ENCODE data around the gene BRF1.

Gene BRF1

DNA sequence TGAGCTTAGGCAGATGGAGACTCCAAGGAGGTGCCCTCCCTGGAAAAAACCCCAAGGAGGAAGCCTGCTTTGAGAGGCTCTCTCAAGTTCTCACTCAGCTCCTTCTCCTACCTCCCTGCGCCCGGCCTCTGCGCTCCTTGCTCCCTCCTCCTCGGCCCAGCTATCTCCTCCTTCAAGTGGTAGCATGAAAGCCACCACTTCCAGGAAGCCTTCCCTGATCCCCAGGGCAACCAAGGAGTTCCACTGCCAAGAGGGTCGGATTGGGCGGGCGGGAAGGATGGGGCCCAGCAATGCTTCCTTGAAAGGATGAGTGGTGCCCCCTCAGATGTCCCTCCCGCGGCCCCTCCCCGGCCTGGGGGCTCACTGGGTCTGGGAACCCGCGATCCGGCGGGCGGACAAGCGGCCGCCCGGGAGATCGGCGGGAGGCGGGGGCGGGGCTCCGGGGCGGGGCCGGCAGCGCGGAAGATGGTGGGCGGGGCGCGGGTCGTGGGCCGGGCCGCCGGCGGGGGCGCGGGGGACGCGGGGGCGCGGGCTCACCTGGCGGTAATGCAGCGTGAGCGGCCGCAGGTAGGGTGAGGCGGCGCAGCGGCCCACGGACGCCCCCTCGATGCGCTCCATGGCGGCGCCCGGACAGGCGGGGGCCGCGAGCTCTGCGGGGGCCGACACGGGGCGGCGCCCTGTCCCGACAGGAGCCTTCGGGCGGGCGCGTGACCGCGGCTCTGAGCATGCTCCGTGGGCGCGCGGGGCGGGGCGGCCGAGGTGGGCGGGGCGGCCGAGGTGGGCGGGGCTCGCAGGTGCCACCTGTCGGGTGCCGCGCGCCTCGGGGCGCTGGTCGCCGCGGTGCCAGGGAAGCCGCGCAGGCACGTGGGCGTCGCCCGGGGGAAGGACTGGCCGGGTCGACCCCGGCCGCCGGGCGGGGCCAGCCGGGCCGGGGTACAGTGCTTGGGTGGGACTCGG, 119.9 kb downstream of the BRF1 start, which contains the start of gene NUDT14:
Gene NUDT14 (minus strand): TSS at position 721 of the 957 bp plus-strand sequence. CDS start 103 bp downstream, at position 618.
- Histone ChIP-seq H3K9me3 (ENCODE audit: control insufficient read depth in 5 of 5, low read length in 5 of 5) (no peaks in the 10 kb centered on the region), H3K4me3 (ENCODE audit: low read depth in 1 of 5, low read length in 5 of 5) (peak within 1 kb of the TSS; percentile 55 to 79 (median 62)), H3K36me3 (ENCODE audit: control insufficient read depth in 5 of 5, insufficient read depth in 5 of 5, low read length in 5 of 5) (no peaks in the 10 kb centered on the region), H3K27ac (ENCODE audit: low read depth, low read length) (no peak within 1 kb of the TSS), H3K27me3 (ENCODE audit: control insufficient read depth in 5 of 5, insufficient read depth in 4 of 5, low read length in 5 of 5) (peaks cover 0 to 4% (median 0%) of the 10 kb centered on the region in 5 donors), H3K9ac (ENCODE audit: low read length in 5 of 5) (peak within 1 kb of the TSS in 3 of 5 donors; percentile 31 to 68 (median 46)), H3K4me1 (ENCODE audit: control insufficient read depth in 5 of 5, insufficient read depth in 5 of 5, low read length in 5 of 5) (peaks cover 11 to 69% (median 57%) of the 10 kb centered on the region in 5 donors)

DNA sequence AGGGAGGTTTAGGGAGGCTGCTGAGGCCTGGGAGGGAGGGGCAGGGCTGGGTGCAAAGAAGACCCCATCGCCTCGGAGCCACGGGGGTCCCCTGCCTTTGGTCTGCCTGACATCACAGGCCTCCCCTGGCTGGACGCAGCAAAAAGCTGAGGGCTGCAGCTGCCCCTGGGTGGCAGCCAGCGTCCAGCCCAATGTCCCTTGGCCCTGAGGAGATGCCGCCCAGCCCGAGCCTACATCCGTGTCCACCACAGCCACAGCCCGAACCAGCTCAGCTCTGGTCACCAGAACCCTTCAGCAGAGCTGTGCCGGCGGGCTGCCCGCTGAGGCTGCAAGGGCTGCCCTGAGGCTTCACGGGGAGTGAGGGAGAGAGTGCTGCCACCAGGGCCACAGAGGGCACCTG, 121.6 kb downstream of the BRF1 start:
- no peak overlapping the region for H3K9ac ChIP-seq (ENCODE audit: low read length in 5 of 5)
- no peaks in the 10 kb centered on the region for H3K9me3 ChIP-seq (ENCODE audit: control insufficient read depth in 5 of 5, low read length in 5 of 5)
- H3K4me3 ChIP-seq (ENCODE audit: low read depth in 1 of 5, low read length in 5 of 5) = no peak overlapping the region
- H3K27me3 ChIP-seq (ENCODE audit: control insufficient read depth in 5 of 5, insufficient read depth in 4 of 5, low read length in 5 of 5) = no peaks in the 10 kb centered on the region
- no peaks in the 10 kb centered on the region for H3K36me3 ChIP-seq (ENCODE audit: control insufficient read depth in 5 of 5, insufficient read depth in 5 of 5, low read length in 5 of 5)
- H3K27ac ChIP-seq (ENCODE audit: low read depth, low read length) = no peak overlapping the region
- peaks cover 11 to 79% (median 67%) of the 10 kb centered on the region in 5 donors for H3K4me1 ChIP-seq (ENCODE audit: control insufficient read depth in 5 of 5, insufficient read depth in 5 of 5, low read length in 5 of 5)

DNA sequence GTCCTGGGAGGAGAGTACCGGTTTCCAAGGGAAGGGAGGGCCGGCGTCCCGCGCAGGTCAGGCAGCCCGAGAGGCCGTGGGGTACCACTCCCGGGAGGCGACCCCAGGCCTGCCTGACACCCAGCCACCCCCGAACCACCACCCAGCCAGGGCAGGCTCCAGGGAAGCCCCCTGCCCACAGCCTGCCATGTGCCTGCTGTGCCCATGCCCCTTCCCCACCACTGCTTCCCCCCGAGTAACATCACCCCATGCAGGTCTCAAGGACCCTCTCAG, 122.0 kb downstream of the BRF1 start:
- H3K4me1 ChIP-seq (ENCODE audit: control insufficient read depth in 5 of 5, insufficient read depth in 5 of 5, low read length in 5 of 5) = peaks cover 11 to 82% (median 69%) of the 10 kb centered on the region in 5 donors
- H3K9ac ChIP-seq (ENCODE audit: low read length in 5 of 5) = no peak overlapping the region
- no peak overlapping the region for H3K4me3 ChIP-seq (ENCODE audit: low read depth in 1 of 5, low read length in 5 of 5)
- H3K9me3 ChIP-seq (ENCODE audit: control insufficient read depth in 5 of 5, low read length in 5 of 5) = no peaks in the 10 kb centered on the region
- H3K27me3 ChIP-seq (ENCODE audit: control insufficient read depth in 5 of 5, insufficient read depth in 4 of 5, low read length in 5 of 5) = no peaks in the 10 kb centered on the region
- no peaks in the 10 kb centered on the region for H3K36me3 ChIP-seq (ENCODE audit: control insufficient read depth in 5 of 5, insufficient read depth in 5 of 5, low read length in 5 of 5)
- no peak overlapping the region for H3K27ac ChIP-seq (ENCODE audit: low read depth, low read length)

DNA sequence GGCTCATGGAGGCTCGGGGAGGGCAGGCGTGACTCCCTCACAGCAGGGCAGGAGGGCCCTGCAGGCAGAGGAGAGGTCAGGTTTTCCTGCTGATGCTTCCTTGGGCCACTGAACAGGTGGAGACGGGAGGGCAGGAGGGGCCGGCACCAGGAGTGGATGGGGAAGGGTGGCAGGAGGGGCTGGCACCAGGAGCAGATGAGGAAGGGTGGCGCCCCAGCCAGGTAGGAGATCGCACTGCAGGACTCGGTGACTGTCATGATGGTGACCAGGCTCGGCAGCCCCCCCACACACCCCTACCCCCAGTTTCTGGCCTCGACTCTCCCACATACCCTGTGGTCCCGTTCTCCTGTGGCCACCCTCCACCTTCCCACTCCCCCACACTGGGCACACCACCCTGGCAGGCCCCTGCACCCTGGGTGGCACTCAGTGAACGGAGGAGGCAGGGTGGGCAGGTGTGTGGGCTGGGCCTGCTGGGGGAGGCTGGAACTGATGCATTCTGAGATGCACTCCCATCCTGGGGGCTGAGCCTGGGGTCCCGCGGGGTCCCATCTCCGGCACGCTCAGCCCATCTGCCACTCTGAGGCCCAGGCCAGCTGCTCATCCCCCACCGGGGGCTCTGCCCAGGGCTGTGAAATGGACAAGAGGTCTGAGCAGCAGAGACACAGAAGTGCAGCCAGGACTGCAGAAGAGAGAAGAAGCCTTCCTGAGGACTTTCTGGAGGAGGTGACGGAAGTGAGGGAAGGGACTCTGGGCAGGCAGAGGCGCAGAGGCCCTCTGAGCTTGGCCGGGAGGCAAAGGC, 122.5 kb downstream of the BRF1 start:
- Histone ChIP-seq H3K36me3 (ENCODE audit: control insufficient read depth in 5 of 5, insufficient read depth in 5 of 5, low read length in 5 of 5) (no peaks in the 10 kb centered on the region), H3K4me1 (ENCODE audit: control insufficient read depth in 5 of 5, insufficient read depth in 5 of 5, low read length in 5 of 5) (peaks cover 11 to 82% (median 69%) of the 10 kb centered on the region in 5 donors), H3K27me3 (ENCODE audit: control insufficient read depth in 5 of 5, insufficient read depth in 4 of 5, low read length in 5 of 5) (no peaks in the 10 kb centered on the region), H3K9ac (ENCODE audit: low read length in 5 of 5) (no peak overlapping the region), H3K9me3 (ENCODE audit: control insufficient read depth in 5 of 5, low read length in 5 of 5) (no peaks in the 10 kb centered on the region), H3K4me3 (ENCODE audit: low read depth in 1 of 5, low read length in 5 of 5) (no peak overlapping the region), H3K27ac (ENCODE audit: low read depth, low read length) (no peak overlapping the region)

DNA sequence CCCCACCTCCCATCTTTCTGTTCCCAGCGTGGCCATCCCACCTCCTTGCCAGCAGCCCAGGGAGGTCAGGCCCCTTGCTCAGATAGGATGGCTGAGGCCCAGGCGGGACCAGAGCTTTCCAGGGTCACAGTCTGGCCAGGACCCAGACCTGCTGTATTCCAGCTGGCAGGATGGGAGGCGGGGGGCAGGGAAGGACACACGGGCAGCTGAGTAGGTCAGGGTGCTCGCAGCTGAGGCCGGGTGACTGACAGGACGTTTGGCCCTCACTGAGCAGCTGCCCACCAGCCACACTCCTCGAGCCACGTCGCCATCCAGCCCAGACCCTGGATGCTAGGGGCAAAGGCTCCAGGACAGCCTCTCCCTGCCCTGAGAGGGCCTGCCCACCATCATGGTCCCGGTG, 123.7 kb downstream of the BRF1 start:
- H3K9ac ChIP-seq (ENCODE audit: low read length in 5 of 5) = peak overlapping the region in 3 of 5 donors; percentile 8 to 29 (median 21)
- peaks cover 11 to 74% (median 62%) of the 10 kb centered on the region in 5 donors for H3K4me1 ChIP-seq (ENCODE audit: control insufficient read depth in 5 of 5, insufficient read depth in 5 of 5, low read length in 5 of 5)
- H3K9me3 ChIP-seq (ENCODE audit: control insufficient read depth in 5 of 5, low read length in 5 of 5) = no peaks in the 10 kb centered on the region
- peak overlapping the region in 1 of 5 donors; percentile 25 for H3K4me3 ChIP-seq (ENCODE audit: low read depth in 1 of 5, low read length in 5 of 5)
- H3K27me3 ChIP-seq (ENCODE audit: control insufficient read depth in 5 of 5, insufficient read depth in 4 of 5, low read length in 5 of 5) = no peaks in the 10 kb centered on the region
- no peak overlapping the region for H3K27ac ChIP-seq (ENCODE audit: low read depth, low read length)
- no peaks in the 10 kb centered on the region for H3K36me3 ChIP-seq (ENCODE audit: control insufficient read depth in 5 of 5, insufficient read depth in 5 of 5, low read length in 5 of 5)

DNA sequence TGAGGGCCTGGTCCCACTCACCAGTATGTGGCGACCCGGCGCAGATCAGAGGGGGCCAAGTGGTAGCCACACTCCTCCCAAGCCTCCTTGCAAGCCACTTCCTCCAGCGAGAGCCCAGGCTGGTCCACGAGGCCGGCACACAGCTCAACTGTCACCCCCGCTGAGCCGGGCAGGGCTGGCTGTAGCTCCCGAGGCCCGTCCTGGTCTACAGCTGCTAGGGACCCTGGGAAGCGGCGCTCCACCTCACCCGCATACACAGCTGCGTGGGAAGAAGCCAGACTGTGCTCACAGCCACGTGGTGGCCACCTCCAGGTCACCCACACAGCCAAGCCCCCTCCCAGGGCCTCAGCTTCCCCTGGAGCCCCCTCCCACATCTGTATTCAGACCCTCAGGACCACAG, 124.3 kb downstream of the BRF1 start:
- Histone ChIP-seq H3K27ac (ENCODE audit: low read depth, low read length) (no peak overlapping the region), H3K9me3 (ENCODE audit: control insufficient read depth in 5 of 5, low read length in 5 of 5) (no peaks in the 10 kb centered on the region), H3K9ac (ENCODE audit: low read length in 5 of 5) (peak overlapping the region in 3 of 5 donors; percentile 8 to 29 (median 21)), H3K27me3 (ENCODE audit: control insufficient read depth in 5 of 5, insufficient read depth in 4 of 5, low read length in 5 of 5) (no peaks in the 10 kb centered on the region), H3K4me1 (ENCODE audit: control insufficient read depth in 5 of 5, insufficient read depth in 5 of 5, low read length in 5 of 5) (peaks cover 11 to 70% (median 58%) of the 10 kb centered on the region in 5 donors), H3K36me3 (ENCODE audit: control insufficient read depth in 5 of 5, insufficient read depth in 5 of 5, low read length in 5 of 5) (no peaks in the 10 kb centered on the region), H3K4me3 (ENCODE audit: low read depth in 1 of 5, low read length in 5 of 5) (peak overlapping the region in 1 of 5 donors; percentile 25)

DNA sequence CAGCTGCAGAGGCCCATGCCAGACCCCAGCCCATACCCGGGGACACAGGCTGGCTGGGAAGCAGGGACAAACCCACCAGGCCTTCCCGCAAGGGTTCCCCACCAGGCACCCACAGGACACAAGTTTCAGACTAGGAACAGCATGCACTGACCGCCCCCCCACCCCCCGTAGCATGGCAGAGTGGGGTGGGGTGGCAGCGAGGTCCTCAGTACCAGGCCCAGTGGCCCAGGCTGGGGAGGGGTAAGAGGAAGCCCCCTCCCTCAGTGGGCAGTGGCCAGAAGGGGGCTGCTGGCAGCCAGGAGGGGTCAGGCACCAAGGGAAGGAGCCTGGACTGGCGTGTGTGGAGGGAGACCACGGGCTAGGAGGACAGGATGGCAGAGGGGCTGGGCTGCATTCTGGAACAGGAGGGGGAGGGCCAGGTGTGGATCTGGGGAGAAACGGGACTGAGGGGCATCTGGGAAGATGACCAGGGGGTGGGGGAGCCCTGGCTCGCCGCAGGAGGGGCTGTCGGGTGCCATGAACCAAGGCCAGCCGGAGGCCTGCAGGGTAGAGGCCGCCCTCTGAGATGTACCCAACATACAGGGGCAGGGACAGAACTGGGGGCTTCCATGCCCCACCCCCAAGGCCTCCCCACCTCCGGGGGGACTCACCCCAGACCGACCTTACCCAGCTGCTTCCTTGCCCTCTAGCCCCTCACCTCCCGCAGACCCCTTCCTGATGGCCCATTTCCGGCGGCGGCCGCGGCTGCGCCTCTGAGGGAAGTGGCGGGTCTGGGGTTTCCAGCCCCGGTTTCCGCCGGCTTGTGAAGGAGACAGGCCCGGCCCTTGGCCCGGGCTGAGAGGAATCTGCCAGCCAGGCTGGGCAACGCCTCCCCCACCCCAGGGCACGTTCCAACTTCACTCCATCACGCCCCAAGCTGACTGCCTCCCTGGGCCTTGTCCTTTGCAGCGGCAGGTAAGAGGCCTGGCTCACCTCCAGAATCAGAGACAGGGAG, 126.6 kb downstream of the BRF1 start:
- H3K4me3 ChIP-seq (ENCODE audit: low read depth in 1 of 5, low read length in 5 of 5) = no peak overlapping the region
- H3K27ac ChIP-seq (ENCODE audit: low read depth, low read length) = no peak overlapping the region
- H3K4me1 ChIP-seq (ENCODE audit: control insufficient read depth in 5 of 5, insufficient read depth in 5 of 5, low read length in 5 of 5) = peaks cover 8 to 75% (median 61%) of the 10 kb centered on the region in 5 donors
- no peaks in the 10 kb centered on the region for H3K36me3 ChIP-seq (ENCODE audit: control insufficient read depth in 5 of 5, insufficient read depth in 5 of 5, low read length in 5 of 5)
- peaks cover 0 to 4% (median 0%) of the 10 kb centered on the region in 5 donors for H3K27me3 ChIP-seq (ENCODE audit: control insufficient read depth in 5 of 5, insufficient read depth in 4 of 5, low read length in 5 of 5)
- H3K9ac ChIP-seq (ENCODE audit: low read length in 5 of 5) = no peak overlapping the region
- H3K9me3 ChIP-seq (ENCODE audit: control insufficient read depth in 5 of 5, low read length in 5 of 5) = no peaks in the 10 kb centered on the region

DNA sequence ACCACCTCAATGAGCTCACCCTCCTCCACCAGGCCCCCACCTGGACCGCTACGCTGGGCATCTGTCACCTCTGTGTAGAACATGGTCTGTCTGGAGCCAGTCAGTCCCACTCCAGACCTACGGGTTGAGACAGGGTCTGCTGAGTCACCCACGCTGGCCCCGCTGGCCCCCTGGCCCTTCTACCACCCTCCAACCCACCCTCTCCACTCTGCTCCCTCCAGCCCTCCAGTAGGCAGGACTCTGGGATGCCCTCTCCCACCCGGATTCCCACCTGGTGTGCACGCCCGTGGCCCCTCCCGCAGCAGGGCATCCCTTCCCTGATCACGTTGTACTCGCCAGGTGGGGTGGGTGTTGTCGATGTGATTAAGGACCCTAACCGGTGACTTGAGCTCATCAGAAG, 127.7 kb downstream of the BRF1 start:
- Histone ChIP-seq H3K4me1 (ENCODE audit: control insufficient read depth in 5 of 5, insufficient read depth in 5 of 5, low read length in 5 of 5) (peaks cover 8 to 70% (median 60%) of the 10 kb centered on the region in 5 donors), H3K27me3 (ENCODE audit: control insufficient read depth in 5 of 5, insufficient read depth in 4 of 5, low read length in 5 of 5) (peaks cover 0 to 4% (median 0%) of the 10 kb centered on the region in 5 donors), H3K9ac (ENCODE audit: low read length in 5 of 5) (no peak overlapping the region), H3K9me3 (ENCODE audit: control insufficient read depth in 5 of 5, low read length in 5 of 5) (no peaks in the 10 kb centered on the region), H3K4me3 (ENCODE audit: low read depth in 1 of 5, low read length in 5 of 5) (no peak overlapping the region), H3K27ac (ENCODE audit: low read depth, low read length) (no peak overlapping the region), H3K36me3 (ENCODE audit: control insufficient read depth in 5 of 5, insufficient read depth in 5 of 5, low read length in 5 of 5) (no peaks in the 10 kb centered on the region)

DNA sequence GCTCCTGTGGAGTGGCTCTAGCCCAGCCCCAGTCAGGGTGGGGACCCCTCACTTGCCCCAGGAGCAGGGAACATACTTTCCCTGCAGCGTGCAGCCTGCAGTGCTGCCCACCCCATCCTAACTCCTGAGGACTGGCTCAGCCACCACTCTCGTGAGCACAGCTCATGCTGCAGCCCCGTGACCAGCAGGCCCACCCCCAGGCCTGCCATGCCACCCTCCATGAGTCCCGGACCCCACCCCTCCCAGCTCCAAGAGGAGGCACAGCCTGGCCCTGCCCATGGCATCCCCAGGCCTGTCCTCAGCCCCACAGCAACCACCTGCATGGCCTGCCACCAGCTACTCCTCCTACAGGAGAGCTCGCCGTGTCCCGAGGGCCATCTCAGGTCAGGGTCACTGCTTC, 128.3 kb downstream of the BRF1 start:
- no peaks in the 10 kb centered on the region for H3K36me3 ChIP-seq (ENCODE audit: control insufficient read depth in 5 of 5, insufficient read depth in 5 of 5, low read length in 5 of 5)
- no peak overlapping the region for H3K9ac ChIP-seq (ENCODE audit: low read length in 5 of 5)
- peaks cover 6 to 69% (median 57%) of the 10 kb centered on the region in 5 donors for H3K4me1 ChIP-seq (ENCODE audit: control insufficient read depth in 5 of 5, insufficient read depth in 5 of 5, low read length in 5 of 5)
- H3K27ac ChIP-seq (ENCODE audit: low read depth, low read length) = no peak overlapping the region
- H3K4me3 ChIP-seq (ENCODE audit: low read depth in 1 of 5, low read length in 5 of 5) = no peak overlapping the region
- H3K9me3 ChIP-seq (ENCODE audit: control insufficient read depth in 5 of 5, low read length in 5 of 5) = no peaks in the 10 kb centered on the region
- H3K27me3 ChIP-seq (ENCODE audit: control insufficient read depth in 5 of 5, insufficient read depth in 4 of 5, low read length in 5 of 5) = peaks cover 0 to 4% (median 0%) of the 10 kb centered on the region in 5 donors

Measured in subcutaneous abdominal adipose tissue (tissue), 5 donors.